IPS-11a (cell line): ENCODE results near the gene PRPSAP1.

Experiments used
- H3K4me3 ChIP-seq: one replicate; pipeline ENCODE4 v1.5.1; 2013; ENCODE audit warnings: low read depth, low read length, control low read depth

The PRPSAP1 gene

GRCh38 chr17:76383546-76384221, 30.0 kb upstream of the PRPSAP1 start:
- peak overlapping the region; percentile 30 for H3K4me3 ChIP-seq

GRCh38 chr17:76382803-76383545, 29.3 kb upstream of the PRPSAP1 start:
- H3K4me3 ChIP-seq, result peak overlapping the region; percentile 46

- peak overlapping the region; percentile 46 for H3K4me3 ChIP-seq
Measured at GRCh38 chr17:76382351-76382802, 28.7 kb upstream of the PRPSAP1 start.

DNA sequence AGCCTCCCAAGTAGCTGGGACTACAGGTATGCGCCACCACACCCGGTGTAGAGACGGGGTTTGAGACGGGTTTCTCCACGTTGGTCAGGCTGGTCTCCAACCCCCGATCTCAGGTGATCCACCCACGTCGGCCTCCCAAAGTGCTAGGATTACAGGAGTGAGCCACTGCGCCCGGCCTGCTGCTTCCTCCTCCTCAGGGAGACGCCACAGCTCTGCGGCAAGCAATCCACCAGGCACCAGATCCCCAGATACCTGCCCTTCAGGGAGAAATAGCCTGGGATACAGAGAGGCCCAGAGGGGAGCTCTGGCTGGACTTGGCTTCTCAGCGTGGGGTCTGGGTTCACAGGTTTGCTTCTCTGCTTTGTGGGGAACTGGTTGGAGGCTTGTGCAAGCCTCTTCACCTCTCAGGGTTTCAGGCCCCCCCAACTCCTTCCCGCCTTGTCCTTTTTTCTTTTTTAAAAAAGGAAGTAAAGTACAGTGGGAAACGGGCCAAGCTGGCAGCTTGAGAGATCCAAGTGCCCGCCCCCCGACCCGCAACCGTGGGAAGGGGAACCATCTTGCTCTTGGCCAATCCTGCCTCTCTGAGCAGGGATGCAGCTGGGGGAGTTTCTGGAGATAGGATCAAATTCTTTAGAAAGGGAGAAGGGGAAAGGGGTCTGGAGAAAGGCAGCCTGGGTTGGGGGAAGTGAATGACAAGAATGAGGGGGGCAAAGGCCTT, 28.1 kb upstream of the PRPSAP1 start:
- no peak overlapping the region for H3K4me3 ChIP-seq

- no peak overlapping the region for H3K4me3 ChIP-seq
Measured at GRCh38 chr17:76379646-76380376, 26.1 kb upstream of the PRPSAP1 start.

- H3K4me3 ChIP-seq, result no peak overlapping the region
Measured at GRCh38 chr17:76379275-76379641, 25.5 kb upstream of the PRPSAP1 start.

GRCh38 chr17:76378548-76379274, 25.0 kb upstream of the PRPSAP1 start:
- no peak overlapping the region for H3K4me3 ChIP-seq

DNA sequence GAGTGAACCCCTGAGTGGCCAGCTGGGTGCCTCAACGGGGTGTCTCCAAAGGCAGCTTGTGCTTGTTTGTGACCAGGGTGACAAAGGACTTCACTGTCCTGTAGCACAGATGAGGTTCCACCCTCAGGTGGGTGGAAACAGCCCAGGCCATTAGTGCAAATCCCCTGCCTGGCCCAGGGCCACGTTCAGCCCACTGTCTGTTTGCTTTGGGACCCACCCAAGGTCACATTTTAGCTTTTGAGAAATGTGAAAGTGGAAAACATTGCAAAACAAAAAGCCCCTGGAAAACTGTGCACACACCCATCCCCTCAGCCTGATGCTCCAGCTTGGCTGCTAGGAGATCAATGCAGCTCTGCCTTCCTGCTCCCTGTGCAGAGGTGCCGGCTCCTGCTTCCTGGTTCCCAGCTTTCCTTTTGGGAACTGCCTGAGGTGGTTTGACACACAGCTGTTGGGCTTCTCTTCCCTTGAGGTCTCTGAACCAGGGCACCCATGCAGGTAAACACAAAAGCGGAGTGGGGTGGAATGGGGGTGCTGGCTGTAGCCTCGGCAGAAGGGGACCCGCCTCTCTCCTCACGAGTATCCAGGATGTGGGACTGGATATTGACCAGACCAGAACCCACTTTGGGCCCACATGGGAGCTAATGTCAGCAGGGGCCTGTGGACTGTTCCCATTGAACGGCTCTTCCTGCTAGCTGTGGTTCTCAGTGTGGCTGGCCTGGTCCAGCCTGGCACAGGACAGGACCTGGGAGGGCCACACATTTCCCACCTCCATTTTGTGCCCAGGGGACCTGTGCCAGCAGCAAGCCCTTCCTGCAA, 22.8 kb upstream of the PRPSAP1 start:
- H3K4me3 ChIP-seq, result no peak overlapping the region

- H3K4me3 ChIP-seq, result no peak overlapping the region
Measured at GRCh38 chr17:76371656-76372628, 18.2 kb upstream of the PRPSAP1 start.

GRCh38 chr17:76370261-76370993, 16.7 kb upstream of the PRPSAP1 start:
- no peak overlapping the region for H3K4me3 ChIP-seq

GRCh38 chr17:76369804-76370203, 16.1 kb upstream of the PRPSAP1 start:
- no peak overlapping the region for H3K4me3 ChIP-seq

DNA sequence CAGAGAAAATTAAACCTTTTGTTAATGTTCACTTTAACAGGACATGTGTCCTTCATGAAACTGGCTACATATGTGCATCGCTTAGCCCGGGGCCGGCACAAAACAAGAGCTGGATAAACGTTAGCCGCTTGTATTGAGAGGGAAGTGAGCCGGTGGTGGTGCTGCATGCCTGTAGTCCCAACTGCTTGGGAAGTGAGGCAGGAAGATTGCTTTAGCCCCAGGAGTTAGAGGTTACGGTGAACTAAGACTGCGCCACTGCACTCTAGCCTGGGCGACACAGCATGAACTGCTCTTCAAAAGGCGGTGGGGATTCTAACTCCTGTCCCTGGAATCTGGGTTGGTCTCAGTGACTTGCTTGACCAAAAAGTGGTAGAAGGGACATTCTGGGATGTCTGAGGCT, 15.7 kb upstream of the PRPSAP1 start:
- H3K4me3 ChIP-seq, result no peak overlapping the region

DNA sequence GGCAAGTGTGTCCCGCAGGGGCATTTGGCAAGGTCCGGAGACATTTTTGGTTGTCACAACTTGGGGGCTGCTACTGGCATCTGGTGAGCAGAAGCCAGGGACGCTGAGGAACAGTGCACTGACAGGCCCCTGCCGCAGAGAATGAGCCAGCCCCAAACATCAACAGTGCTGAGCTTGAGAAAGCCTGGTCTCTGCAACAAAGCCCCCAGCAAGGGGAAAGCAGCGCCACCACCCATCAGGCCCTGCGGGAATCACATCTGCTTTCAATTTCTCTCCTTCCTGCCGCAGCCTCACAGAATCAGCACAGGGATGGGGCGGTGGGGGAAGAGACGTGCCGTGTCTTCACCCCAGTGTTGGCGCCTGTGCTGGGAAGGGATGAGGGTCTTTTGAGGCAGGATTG, 14.8 kb upstream of the PRPSAP1 start:
- H3K4me3 ChIP-seq, result no peak overlapping the region

DNA sequence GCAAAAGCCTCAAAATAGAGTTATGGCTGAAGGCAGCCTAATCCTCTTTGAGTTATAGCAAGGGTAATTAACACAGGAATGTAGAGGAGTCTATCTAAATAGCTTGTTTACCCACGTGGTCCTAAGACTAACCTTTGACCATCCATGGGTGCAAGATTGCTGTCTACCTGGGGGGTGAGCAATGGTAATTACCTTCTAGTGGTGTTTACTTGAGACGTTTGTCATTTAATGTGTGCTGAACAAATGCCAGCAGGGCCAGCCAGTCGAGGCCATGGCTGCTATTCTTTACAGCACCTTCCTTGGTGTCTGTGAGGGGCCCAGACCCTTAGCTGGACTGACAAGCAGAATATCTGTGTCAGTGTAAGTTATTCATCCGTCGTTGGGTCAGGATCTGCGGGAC, 13.9 kb upstream of the PRPSAP1 start:
- no peak overlapping the region for H3K4me3 ChIP-seq

DNA sequence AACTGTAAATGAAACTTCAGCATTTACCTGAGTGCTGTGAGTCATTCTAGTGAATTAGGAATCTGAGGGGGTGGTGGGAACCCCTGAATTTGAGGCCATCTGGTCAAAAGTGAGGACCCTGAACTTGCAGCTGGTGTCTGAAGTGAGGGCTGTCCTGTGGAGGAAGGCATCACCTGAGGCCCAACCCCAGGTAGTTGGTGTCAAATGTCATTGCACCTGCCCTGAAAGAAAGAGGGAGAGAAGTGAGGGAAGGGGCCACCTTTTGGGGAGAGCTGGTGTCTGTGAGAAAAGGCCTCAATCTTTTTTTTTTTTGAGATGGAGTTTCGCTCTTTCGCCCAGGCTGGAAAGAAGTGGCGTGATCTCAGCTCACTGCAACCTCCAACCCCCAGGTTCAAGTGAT, 12.5 kb upstream of the PRPSAP1 start:
- no peak overlapping the region for H3K4me3 ChIP-seq

GRCh38 chr17:76365256-76365903, 11.7 kb upstream of the PRPSAP1 start:
- H3K4me3 ChIP-seq, result no peak overlapping the region

- no peak overlapping the region for H3K4me3 ChIP-seq
Measured at GRCh38 chr17:76363107-76363842, 9.6 kb upstream of the PRPSAP1 start.
